Keratinocyte (primary cell): ENCODE results near the gene ERBB4. TPM values are rescaled to one million over a fixed set of nuclear protein-coding genes. Genes with fewer than 3 reads are reported as not detected.
A peak's percentile ranks its signal among the peaks of the same experiment; 100 is the strongest.

Experiments
- DNase-seq: peaks from one replicate; pipeline ENCODE4 v3.0.0-alpha.2; 2011; ENCODE audit warnings: low read depth, missing footprints, low spot score
- FAIRE-seq: peaks from 2 replicates; lab custom pipeline; 2011; peaks lifted over from hg19 to GRCh38; lab: Jason Lieb, UNC
- H2AFZ ChIP-seq: 2 replicates; pipeline ENCODE4 v1.6.0; 2012; ENCODE audit warnings: low read length, control low read depth, inconsistent platforms; ENCODE audit not compliant: control insufficient read depth
- H3K27ac ChIP-seq: 2 replicates; pipeline ENCODE4 v1.5.1; 2011; ENCODE audit warnings: low read length; ENCODE audit not compliant: control insufficient read depth, insufficient read depth
- H3K27me3 ChIP-seq: 3 replicates; pipeline ENCODE4 v1.6.0; 2011; ENCODE audit warnings: low read length; ENCODE audit not compliant: control insufficient read depth, insufficient read depth; ENCODE audit errors: extremely low read depth
- H3K36me3 ChIP-seq, 2 experiments: 2 replicates in 1 of 2; 3 replicates in 1 of 2; pipeline ENCODE4 v1.5.1; 2011; ENCODE audit warnings: low read length in 2 of 2, mild to moderate bottlenecking in 1 of 2; ENCODE audit not compliant: control insufficient read depth in 2 of 2, insufficient read depth in 2 of 2; ENCODE audit errors: extremely low read depth in 1 of 2
- H3K4me1 ChIP-seq: 3 replicates; pipeline ENCODE4 v1.5.1; 2011; ENCODE audit warnings: low read length; ENCODE audit not compliant: control insufficient read depth, insufficient read depth; ENCODE audit errors: extremely low read depth
- H3K4me2 ChIP-seq: 3 replicates; pipeline ENCODE4 v1.6.0; 2011; ENCODE audit warnings: low read depth, low read length; ENCODE audit not compliant: control insufficient read depth, insufficient read depth; ENCODE audit errors: extremely low read depth
- H3K4me3 ChIP-seq, 3 experiments: fragments of 200-600 bp in 1 of 3; sonication (generic) in 1 of 3; 2 replicates in 2 of 3; 3 replicates in 1 of 3; pipeline ENCODE4 v1.5.1; 2011 to 2016; ENCODE audit warnings: low read length in 3 of 3, mild to moderate bottlenecking in 3 of 3, control low read depth in 2 of 3, inconsistent platforms in 1 of 3, low read depth in 1 of 3, mixed read lengths in 1 of 3, mixed run types in 1 of 3, moderate library complexity in 1 of 3; ENCODE audit not compliant: control insufficient read depth in 2 of 3, insufficient read depth in 2 of 3; ENCODE audit errors: extremely low read depth in 1 of 3
- H3K79me2 ChIP-seq: 2 replicates; pipeline ENCODE4 v1.6.0; 2012; ENCODE audit warnings: low read length; ENCODE audit not compliant: control insufficient read depth, insufficient read depth
- H3K9ac ChIP-seq: 3 replicates; pipeline ENCODE4 v1.6.0; 2011; ENCODE audit warnings: low read length; ENCODE audit not compliant: control insufficient read depth, insufficient read depth; ENCODE audit errors: extremely low read depth
- H3K9me1 ChIP-seq: 3 replicates; pipeline ENCODE4 v1.6.0; 2011; ENCODE audit warnings: low read length; ENCODE audit not compliant: control insufficient read depth, insufficient read depth; ENCODE audit errors: extremely low read depth
- H3K9me3 ChIP-seq: 2 replicates; pipeline ENCODE4 v1.5.1; 2012; ENCODE audit warnings: low read depth, low read length; ENCODE audit not compliant: control insufficient read depth
- H4K20me1 ChIP-seq: 3 replicates; pipeline ENCODE4 v1.6.0; 2011; ENCODE audit warnings: low read length; ENCODE audit not compliant: control insufficient read depth, insufficient read depth; ENCODE audit errors: extremely low read depth
- CTCF ChIP-seq, 3 experiments: IDR thresholded peaks in 1 of 3; conservative IDR thresholded peaks in 1 of 3; optimal IDR thresholded peaks in 1 of 3; 2 replicates in 2 of 3; 3 replicates in 1 of 3; pipeline versions ENCODE3 to v1.5.1; 2011; ENCODE audit warnings: low read length in 3 of 3, mild to moderate bottlenecking in 3 of 3, moderate library complexity in 2 of 3, control low read depth in 1 of 3, inconsistent platforms in 1 of 3; ENCODE audit not compliant: insufficient read depth in 2 of 3; ENCODE audit errors: extremely low read depth in 1 of 3
- EZH2 ChIP-seq: IDR thresholded peaks from one replicate; pipeline ENCODE4 v1.6.1; 2012; ENCODE audit warnings: inconsistent platforms, mild to moderate bottlenecking, low read length, moderate library complexity
- dilution Hi-C: fragments of 300-500 bp; cut with MboI; formaldehyde crosslinking; loops from one replicate; pipeline ENCODE4 v1.7.0; 2020; ENCODE audit warnings: low sequenced_read_pairs; ENCODE audit not compliant: extremely low pct_ligation_motif_present
- polyA plus RNA-seq, 5 experiments: library from polyadenylated mRNA; depleted of rRNA in 3 of 5; stranded (reverse) in 3 of 5; stranded (forward) in 1 of 5; unstranded in 1 of 5; fragments of >200 nt; gene quantifications; 1 replicate in 1 of 5; 2 replicates in 3 of 5; 3 replicates in 1 of 5; pipeline versions ENCODE4 v1.2.1 to v1.2.3, GENCODE V29; 2011 to 2012; ENCODE audit warnings: missing spikeins in 2 of 5, low read depth in 1 of 5, low replicate concordance in 1 of 5

The ERBB4 gene
- polyA plus RNA-seq, 1 donor (not counting 4 experiments of a cell fraction or from before 2014, with no cell fraction given) = 0.01 TPM

GRCh38 chr2:211354481-211354880, 1184.1 kb downstream of the ERBB4 start:
- FAIRE-seq (no peak), DNase-seq (no peak)
- Histone ChIP-seq H3K4me1 (no peaks in the 10 kb centered on the region), H3K4me3 (no peak overlapping the region), H3K9me1 (no peaks in the 10 kb centered on the region), H2AFZ (no peak overlapping the region), H3K4me2 (no peak overlapping the region), H3K9me3 (no peaks in the 10 kb centered on the region), H3K79me2 (no peaks in the 10 kb centered on the region), H3K36me3 (no peaks in the 10 kb centered on the region), H3K27ac (no peak overlapping the region), H4K20me1 (no peaks in the 10 kb centered on the region), H3K27me3 (no peaks in the 10 kb centered on the region), H3K9ac (no peak overlapping the region)
- dilution Hi-C loops = no loop called here
- TF ChIP-seq CTCF (optimal IDR thresholded peaks at IDR 0.05 in 1 of 3, IDR thresholded peaks at IDR 0.05 in 1 of 3, conservative IDR thresholded peaks at IDR 0.05 in 1 of 3; ENCODE audit: extremely low read depth in 1 of 3, insufficient read depth in 2 of 3, low read length in 3 of 3) = no peak
- no peak for TF ChIP-seq EZH2

- FAIRE-seq = no peak
- H2AFZ ChIP-seq = peak overlapping the region; percentile 30
These were observed 1186.6 kb downstream of the ERBB4 start for GRCh38 chr2:211351987-211352386.

More at GRCh38 chr2:211351987-211352386, 1186.6 kb downstream of the ERBB4 start:
- H3K4me2 ChIP-seq = no peak overlapping the region
- no peak overlapping the region for H3K9ac ChIP-seq
- no peaks in the 10 kb centered on the region for H3K27me3 ChIP-seq
- no peaks in the 10 kb centered on the region for H4K20me1 ChIP-seq
- no peaks in the 10 kb centered on the region for H3K36me3 ChIP-seq
- DNase-seq = no peak
- H3K9me1 ChIP-seq = no peaks in the 10 kb centered on the region
- TF ChIP-seq CTCF (optimal IDR thresholded peaks at IDR 0.05 in 1 of 3, IDR thresholded peaks at IDR 0.05 in 1 of 3, conservative IDR thresholded peaks at IDR 0.05 in 1 of 3; ENCODE audit: extremely low read depth in 1 of 3, insufficient read depth in 2 of 3, low read length in 3 of 3) (no peak), EZH2 (no peak)
- H3K4me3 ChIP-seq = no peak overlapping the region
- no peak overlapping the region for H3K27ac ChIP-seq
- H3K79me2 ChIP-seq = no peaks in the 10 kb centered on the region
- dilution Hi-C loops = no loop called here
- no peaks in the 10 kb centered on the region for H3K4me1 ChIP-seq
- no peaks in the 10 kb centered on the region for H3K9me3 ChIP-seq
